ENCODE data around the gene CFAP77.

Gene CFAP77

DNA sequence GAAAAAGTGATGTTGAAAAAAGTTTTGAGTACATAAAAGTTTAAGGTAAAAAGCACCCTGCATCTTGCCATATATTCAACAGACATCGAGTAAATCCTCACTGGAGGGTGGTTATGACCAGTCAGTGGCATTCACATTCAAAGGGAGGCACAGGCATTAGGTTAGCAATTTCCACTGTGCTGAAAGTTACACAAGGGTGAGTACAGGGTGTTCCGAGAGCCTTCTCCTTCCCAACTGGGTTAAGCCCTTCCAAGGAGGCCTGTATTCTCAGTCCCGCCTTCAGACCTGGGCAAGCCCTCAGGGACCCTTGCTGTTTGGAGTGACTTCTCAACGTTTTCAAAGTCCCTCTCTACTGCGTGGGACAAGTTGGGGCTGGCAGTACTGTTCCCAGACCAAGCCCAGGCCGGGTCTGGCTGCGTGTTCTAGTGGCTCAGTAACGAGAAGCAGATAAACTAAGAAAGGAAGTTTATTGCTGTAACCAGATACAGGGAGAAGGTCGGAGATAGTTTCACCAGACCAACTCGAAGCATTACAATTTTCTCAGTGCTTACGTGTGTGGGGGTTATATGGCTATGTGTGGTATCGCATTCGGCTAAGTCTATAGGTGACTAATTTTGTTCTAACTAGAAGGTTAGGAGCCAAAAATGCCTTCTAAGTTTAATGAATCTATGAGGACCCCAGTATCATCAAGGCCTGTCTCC, 42.2 kb upstream of the CFAP77 start:
- H2BK120ac ChIP-seq (ENCODE audit: insufficient read depth, low read length, poor library complexity): no peak overlapping the region
- H3K27ac ChIP-seq (ENCODE audit: low read depth, low read length): no peak overlapping the region
- H2BK12ac ChIP-seq (ENCODE audit: low read length): no peak overlapping the region
- H2BK5ac ChIP-seq (ENCODE audit: low read depth, low read length, poor library complexity): no peak overlapping the region
- H3K79me1 ChIP-seq (ENCODE audit: low read length): no peaks in the 10 kb centered on the region
- WGBS (ENCODE audit: extremely low coverage, insufficient coverage, insufficient read length): no CpG with 5 or more reads among the region's 13 CpGs
- H4K91ac ChIP-seq (ENCODE audit: low read depth, low read length): no peak overlapping the region
- H3K18ac ChIP-seq (ENCODE audit: low read length): no peak overlapping the region
- H2AK5ac ChIP-seq (ENCODE audit: low read length): no peak overlapping the region
- H3K9me3 ChIP-seq (ENCODE audit: insufficient read depth, low read depth, low read length): no peaks in the 10 kb centered on the region
- H3K36me3 ChIP-seq (ENCODE audit: control insufficient read depth in 1 of 2, insufficient read depth in 2 of 2, low read length in 2 of 2): no peaks in the 10 kb centered on the region
- H2AFZ ChIP-seq (ENCODE audit: insufficient read depth, low read length, poor library complexity): no peak overlapping the region
- peaks cover 0 to 2% of the 10 kb centered on the region in 2 experiments for H3K4me1 ChIP-seq (ENCODE audit: control insufficient read depth in 1 of 2, insufficient read depth in 2 of 2, low read length in 2 of 2)
- H4K12ac ChIP-seq (ENCODE audit: low read depth, low read length): no peak overlapping the region
- DNase-seq: no peak
- no peak overlapping the region for H4K8ac ChIP-seq (ENCODE audit: low read depth, low read length)
- no peaks in the 10 kb centered on the region for H3K27me3 ChIP-seq (ENCODE audit: insufficient read depth, low read length)
- H3K23ac ChIP-seq (ENCODE audit: low read length): no peak overlapping the region
- H3K4ac ChIP-seq (ENCODE audit: low read depth, low read length): no peak overlapping the region
- H3K4me3 ChIP-seq (ENCODE audit: low read depth, low read length): no peak overlapping the region
- H3K4me2 ChIP-seq (ENCODE audit: low read length): no peak overlapping the region
- no peak overlapping the region for H3K9ac ChIP-seq (ENCODE audit: low read length)
- no peak overlapping the region for H3K14ac ChIP-seq (ENCODE audit: low read length)
- no peaks in the 10 kb centered on the region for H3K79me2 ChIP-seq (ENCODE audit: control insufficient read depth, insufficient read depth, low read length, poor library complexity)

DNA sequence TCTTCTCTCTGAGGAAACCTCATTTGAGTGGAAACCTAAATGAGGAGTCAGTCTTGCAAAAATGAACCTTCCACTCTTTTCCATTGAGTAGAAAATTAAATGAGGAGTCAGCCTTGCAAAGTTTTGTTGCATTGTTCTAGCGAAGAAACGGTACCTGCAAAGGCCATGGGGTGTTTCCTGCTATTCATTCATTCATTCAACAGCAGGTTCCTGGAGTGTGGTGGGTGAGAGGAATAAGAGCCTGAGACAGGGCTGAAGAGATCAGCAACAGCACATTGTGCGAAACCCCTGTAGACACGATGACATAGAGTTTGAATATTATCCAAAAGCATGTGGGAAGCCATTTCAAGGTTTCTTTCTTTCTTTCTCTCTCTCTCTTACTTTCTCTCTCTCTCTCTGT, 40.6 kb upstream of the CFAP77 start:
- no peaks in the 10 kb centered on the region for H3K79me1 ChIP-seq (ENCODE audit: low read length)
- no peak overlapping the region for H3K4me2 ChIP-seq (ENCODE audit: low read length)
- no peak overlapping the region for H3K23ac ChIP-seq (ENCODE audit: low read length)
- no peak overlapping the region for H4K12ac ChIP-seq (ENCODE audit: low read depth, low read length)
- no peak overlapping the region for H3K18ac ChIP-seq (ENCODE audit: low read length)
- no CpG with 5 or more reads among the region's 4 CpGs for whole genome bisulfite sequencing (ENCODE audit: extremely low coverage, insufficient coverage, insufficient read length)
- no peaks in the 10 kb centered on the region for H3K36me3 ChIP-seq (ENCODE audit: control insufficient read depth in 1 of 2, insufficient read depth in 2 of 2, low read length in 2 of 2)
- no peak overlapping the region for H2BK120ac ChIP-seq (ENCODE audit: insufficient read depth, low read length, poor library complexity)
- no peaks in the 10 kb centered on the region for H3K27me3 ChIP-seq (ENCODE audit: insufficient read depth, low read length)
- no peak overlapping the region for H3K4me3 ChIP-seq (ENCODE audit: low read depth, low read length)
- H3K4me1 ChIP-seq (ENCODE audit: control insufficient read depth in 1 of 2, insufficient read depth in 2 of 2, low read length in 2 of 2): peaks cover 0 to 3% of the 10 kb centered on the region in 2 experiments
- H3K79me2 ChIP-seq (ENCODE audit: control insufficient read depth, insufficient read depth, low read length, poor library complexity): no peaks in the 10 kb centered on the region
- no peak for DNase-seq
- H3K27ac ChIP-seq (ENCODE audit: low read depth, low read length): no peak overlapping the region
- no peak overlapping the region for H2AK5ac ChIP-seq (ENCODE audit: low read length)
- no peak overlapping the region for H3K4ac ChIP-seq (ENCODE audit: low read depth, low read length)
- H3K9ac ChIP-seq (ENCODE audit: low read length): no peak overlapping the region
- H2BK5ac ChIP-seq (ENCODE audit: low read depth, low read length, poor library complexity): no peak overlapping the region
- no peak overlapping the region for H3K14ac ChIP-seq (ENCODE audit: low read length)
- H2BK12ac ChIP-seq (ENCODE audit: low read length): no peak overlapping the region
- no peak overlapping the region for H4K8ac ChIP-seq (ENCODE audit: low read depth, low read length)
- H2AFZ ChIP-seq (ENCODE audit: insufficient read depth, low read length, poor library complexity): no peak overlapping the region
- H3K9me3 ChIP-seq (ENCODE audit: insufficient read depth, low read depth, low read length): no peaks in the 10 kb centered on the region
- H4K91ac ChIP-seq (ENCODE audit: low read depth, low read length): no peak overlapping the region

DNA sequence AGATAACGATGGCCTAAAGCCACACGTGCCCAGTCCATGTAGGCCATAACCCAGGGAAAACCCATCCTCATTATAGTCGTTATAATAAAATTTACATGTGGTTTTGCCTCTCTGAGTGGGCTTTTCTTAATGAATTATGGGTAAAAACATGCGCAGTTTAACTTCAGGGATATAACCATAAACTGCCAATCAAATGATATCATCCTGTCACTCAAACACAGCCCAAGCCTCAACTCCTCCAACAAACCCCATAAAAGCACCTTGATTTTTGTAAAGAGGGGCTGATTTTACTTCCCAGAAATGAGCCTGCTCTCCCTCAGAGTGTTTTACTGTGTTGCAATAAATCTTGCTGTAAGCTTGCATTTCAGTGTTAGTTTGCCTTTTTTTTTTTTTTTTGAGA, 39.4 kb upstream of the CFAP77 start:
- Histone ChIP-seq H2AK5ac (ENCODE audit: low read length) (no peak overlapping the region), H2BK5ac (ENCODE audit: low read depth, low read length, poor library complexity) (no peak overlapping the region), H4K12ac (ENCODE audit: low read depth, low read length) (no peak overlapping the region), H3K14ac (ENCODE audit: low read length) (no peak overlapping the region), H3K36me3 (ENCODE audit: control insufficient read depth in 1 of 2, insufficient read depth in 2 of 2, low read length in 2 of 2) (peaks cover 0 to under 1% of the 10 kb centered on the region in 2 experiments), H4K8ac (ENCODE audit: low read depth, low read length) (no peak overlapping the region), H4K91ac (ENCODE audit: low read depth, low read length) (no peak overlapping the region), H3K4me3 (ENCODE audit: low read depth, low read length) (no peak overlapping the region), H2BK120ac (ENCODE audit: insufficient read depth, low read length, poor library complexity) (no peak overlapping the region), H3K9me3 (ENCODE audit: insufficient read depth, low read depth, low read length) (no peaks in the 10 kb centered on the region), H3K27me3 (ENCODE audit: insufficient read depth, low read length) (no peaks in the 10 kb centered on the region), H2AFZ (ENCODE audit: insufficient read depth, low read length, poor library complexity) (no peak overlapping the region), H3K4me2 (ENCODE audit: low read length) (no peak overlapping the region), H3K79me2 (ENCODE audit: control insufficient read depth, insufficient read depth, low read length, poor library complexity) (no peaks in the 10 kb centered on the region), H3K79me1 (ENCODE audit: low read length) (no peaks in the 10 kb centered on the region), H3K4me1 (ENCODE audit: control insufficient read depth in 1 of 2, insufficient read depth in 2 of 2, low read length in 2 of 2) (peaks cover 0 to 3% of the 10 kb centered on the region in 2 experiments), H3K4ac (ENCODE audit: low read depth, low read length) (no peak overlapping the region), H3K23ac (ENCODE audit: low read length) (no peak overlapping the region), H2BK12ac (ENCODE audit: low read length) (no peak overlapping the region), H3K18ac (ENCODE audit: low read length) (no peak overlapping the region), H3K9ac (ENCODE audit: low read length) (no peak overlapping the region), H3K27ac (ENCODE audit: low read depth, low read length) (no peak overlapping the region)
- DNase-seq: no peak
- no CpG with 5 or more reads among the region's 4 CpGs for WGBS (ENCODE audit: extremely low coverage, insufficient coverage, insufficient read length)

DNA sequence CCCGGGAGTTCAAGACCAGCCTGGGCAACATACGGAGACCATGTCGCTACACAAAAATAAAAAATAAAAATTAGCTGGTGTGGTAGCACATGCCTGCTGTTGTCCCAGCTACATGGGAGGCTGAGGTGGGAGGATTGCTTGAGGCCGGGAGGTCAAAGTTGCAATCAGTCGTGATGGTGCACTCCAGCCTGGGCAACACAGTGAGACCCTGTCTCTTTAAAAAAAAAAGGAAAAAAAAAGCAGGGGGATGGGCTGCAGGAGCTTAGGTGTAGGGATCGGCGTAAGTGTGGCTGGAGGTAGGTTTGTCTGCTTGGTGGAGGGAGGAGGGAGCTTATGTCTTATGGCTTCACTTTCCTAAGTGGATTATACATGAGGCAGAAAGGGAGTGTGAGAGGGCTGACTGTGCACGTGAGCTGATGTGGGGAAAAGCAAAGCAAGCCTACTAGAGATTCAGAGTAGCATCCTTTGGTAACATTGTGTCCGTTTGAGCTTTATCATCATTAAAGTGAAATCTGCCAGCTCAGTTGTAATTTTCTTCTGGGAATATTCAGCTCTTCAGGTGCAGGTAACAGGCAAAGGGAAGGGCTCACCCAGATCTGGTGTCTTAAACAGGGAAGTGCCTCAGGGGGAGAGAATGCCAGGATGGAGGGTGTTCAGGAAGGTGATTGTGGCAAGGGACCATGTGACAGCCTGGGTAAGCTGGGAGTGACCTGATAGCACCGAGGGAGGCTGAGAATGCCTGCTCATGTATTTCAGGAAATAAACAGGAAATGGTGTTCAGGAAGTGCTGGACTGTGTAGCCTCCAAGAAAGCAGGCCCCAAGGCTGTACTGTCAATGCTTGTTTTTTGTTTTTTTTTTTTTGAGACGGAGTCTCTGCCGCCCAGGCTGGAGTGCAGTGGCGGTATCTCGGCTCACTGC, 37.6 kb upstream of the CFAP77 start:
- Histone ChIP-seq H2AFZ (ENCODE audit: insufficient read depth, low read length, poor library complexity) (no peak overlapping the region), H2BK12ac (ENCODE audit: low read length) (no peak overlapping the region), H3K18ac (ENCODE audit: low read length) (no peak overlapping the region), H3K4ac (ENCODE audit: low read depth, low read length) (no peak overlapping the region), H3K14ac (ENCODE audit: low read length) (no peak overlapping the region), H3K79me2 (ENCODE audit: control insufficient read depth, insufficient read depth, low read length, poor library complexity) (no peaks in the 10 kb centered on the region), H2AK5ac (ENCODE audit: low read length) (no peak overlapping the region), H3K23ac (ENCODE audit: low read length) (no peak overlapping the region), H3K4me3 (ENCODE audit: low read depth, low read length) (no peak overlapping the region), H4K91ac (ENCODE audit: low read depth, low read length) (no peak overlapping the region), H3K9me3 (ENCODE audit: insufficient read depth, low read depth, low read length) (peaks cover 4% of the 10 kb centered on the region), H3K4me2 (ENCODE audit: low read length) (no peak overlapping the region), H3K9ac (ENCODE audit: low read length) (no peak overlapping the region), H2BK5ac (ENCODE audit: low read depth, low read length, poor library complexity) (no peak overlapping the region), H3K79me1 (ENCODE audit: low read length) (no peaks in the 10 kb centered on the region), H3K4me1 (ENCODE audit: control insufficient read depth in 1 of 2, insufficient read depth in 2 of 2, low read length in 2 of 2) (peaks cover 0 to 3% of the 10 kb centered on the region in 2 experiments), H3K27ac (ENCODE audit: low read depth, low read length) (no peak overlapping the region), H2BK120ac (ENCODE audit: insufficient read depth, low read length, poor library complexity) (no peak overlapping the region), H4K8ac (ENCODE audit: low read depth, low read length) (peak overlapping the region; percentile 59), H4K12ac (ENCODE audit: low read depth, low read length) (no peak overlapping the region), H3K36me3 (ENCODE audit: control insufficient read depth in 1 of 2, insufficient read depth in 2 of 2, low read length in 2 of 2) (peaks cover 12 to 15% of the 10 kb centered on the region in 2 experiments), H3K27me3 (ENCODE audit: insufficient read depth, low read length) (no peaks in the 10 kb centered on the region)
- peak in 1 of 2 donors; percentile 8 for DNase-seq
- WGBS (ENCODE audit: extremely low coverage, insufficient coverage, insufficient read length): no CpG with 5 or more reads among the region's 14 CpGs
